ENCODE results near the gene RAPGEF2. TPM values are rescaled to one million over a fixed set of nuclear protein-coding genes. Genes with fewer than 3 reads are reported as not detected.
"Not testable (repeated sequence)": the region's sequence is repeated elsewhere in the genome, so short reads cannot be mapped to it uniquely, and the experiment has no call there.

The RAPGEF2 gene, protein sequence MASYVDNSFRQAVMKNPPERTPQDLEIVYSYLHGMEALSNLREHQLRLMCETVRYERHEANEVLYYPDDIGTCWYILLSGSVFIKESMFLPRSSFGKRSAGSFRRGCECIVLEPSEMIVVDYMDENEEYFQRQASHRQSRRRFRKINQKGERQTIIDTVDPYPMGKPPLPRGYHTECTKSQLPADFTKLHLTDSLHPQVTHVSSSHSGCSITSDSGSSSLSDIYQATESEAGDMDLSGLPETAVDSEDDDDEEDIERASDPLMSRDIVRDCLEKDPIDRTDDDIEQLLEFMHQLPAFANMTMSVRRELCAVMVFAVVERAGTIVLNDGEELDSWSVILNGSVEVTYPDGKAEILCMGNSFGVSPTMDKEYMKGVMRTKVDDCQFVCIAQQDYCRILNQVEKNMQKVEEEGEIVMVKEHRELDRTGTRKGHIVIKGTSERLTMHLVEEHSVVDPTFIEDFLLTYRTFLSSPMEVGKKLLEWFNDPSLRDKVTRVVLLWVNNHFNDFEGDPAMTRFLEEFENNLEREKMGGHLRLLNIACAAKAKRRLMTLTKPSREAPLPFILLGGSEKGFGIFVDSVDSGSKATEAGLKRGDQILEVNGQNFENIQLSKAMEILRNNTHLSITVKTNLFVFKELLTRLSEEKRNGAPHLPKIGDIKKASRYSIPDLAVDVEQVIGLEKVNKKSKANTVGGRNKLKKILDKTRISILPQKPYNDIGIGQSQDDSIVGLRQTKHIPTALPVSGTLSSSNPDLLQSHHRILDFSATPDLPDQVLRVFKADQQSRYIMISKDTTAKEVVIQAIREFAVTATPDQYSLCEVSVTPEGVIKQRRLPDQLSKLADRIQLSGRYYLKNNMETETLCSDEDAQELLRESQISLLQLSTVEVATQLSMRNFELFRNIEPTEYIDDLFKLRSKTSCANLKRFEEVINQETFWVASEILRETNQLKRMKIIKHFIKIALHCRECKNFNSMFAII (N-terminal part only)
- 10 to 100 TPM in 11 of 12 donors, not detected in 1; 19.8 to 38.2 (median 31.0) TPM for polyA plus RNA-seq (ENCODE audit: insufficient read length in 12 of 12)
- long read RNA-seq, donor 1 = 0 reads
- long read RNA-seq, donor 2, full-length matches to known transcripts = 2 of 2 reads
- long read RNA-seq, donor 2, partial matches to known transcripts = 0 of 2 reads
- long read RNA-seq, donor 2, other reads (novel, unspliced or antisense) = 0 of 2 reads
- long read RNA-seq, donor 3 = 0 reads
- long read RNA-seq, donor 4 = 0 reads
- long read RNA-seq, donor 5 = 0 reads
- long read RNA-seq, donor 6, partial matches to known transcripts = 5 of 5 reads
- long read RNA-seq, donor 6, other reads (novel, unspliced or antisense) = 0 of 5 reads
- long read RNA-seq, donor 7 = 0 reads
- long read RNA-seq, donor 8, partial matches to known transcripts = 8 of 8 reads
- long read RNA-seq, donor 8, other reads (novel, unspliced or antisense) = 0 of 8 reads
- long read RNA-seq, donor 9 = 0 reads
- long read RNA-seq, donor 10 = 0 reads
- long read RNA-seq, donor 11 = 0 reads

DNA sequence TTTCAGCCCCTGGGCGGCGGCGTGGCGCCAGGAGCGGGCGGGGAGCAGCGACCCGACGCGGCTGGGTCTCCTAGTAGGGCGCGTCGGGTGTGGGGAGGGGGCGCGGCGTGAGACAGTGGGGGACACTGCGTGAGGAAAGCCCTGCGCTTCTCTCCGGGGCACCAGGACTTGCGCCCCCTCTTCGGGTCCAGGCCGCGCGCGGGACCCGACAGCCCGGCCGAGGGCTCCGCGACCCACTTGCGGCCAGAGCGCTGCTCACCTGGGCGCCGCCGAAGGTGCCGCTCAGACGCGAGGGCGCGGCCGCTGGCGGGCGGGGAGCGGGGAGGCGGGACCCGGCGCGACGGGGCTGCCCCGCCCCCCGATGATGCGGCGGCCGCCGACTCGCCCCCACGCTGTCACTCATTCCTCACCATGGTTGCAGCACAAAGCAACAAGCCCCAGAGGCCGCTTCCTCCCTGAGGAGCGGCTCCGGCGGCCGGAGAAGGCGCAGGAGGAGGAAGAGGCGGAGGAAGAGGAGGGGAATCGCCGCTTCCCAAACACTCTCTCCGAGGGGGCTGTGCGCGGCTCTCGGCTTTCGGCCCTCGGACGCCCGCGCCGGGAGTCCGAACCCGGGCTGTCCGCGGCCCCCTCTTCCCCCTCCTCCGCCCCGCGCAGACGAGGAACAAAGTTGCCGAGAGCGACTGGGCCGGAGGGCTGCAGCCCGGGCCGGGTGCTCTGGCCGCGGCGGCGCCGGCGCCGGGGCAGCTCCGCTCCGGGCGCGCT lies at the start of gene RAPGEF2:
RAPGEF2 (plus strand) TSS at position 458 of the 762 bp plus-strand sequence. CDS start 1,084 bp downstream, outside the sequence.
- DNase-seq = peak; percentile 92

DNA sequence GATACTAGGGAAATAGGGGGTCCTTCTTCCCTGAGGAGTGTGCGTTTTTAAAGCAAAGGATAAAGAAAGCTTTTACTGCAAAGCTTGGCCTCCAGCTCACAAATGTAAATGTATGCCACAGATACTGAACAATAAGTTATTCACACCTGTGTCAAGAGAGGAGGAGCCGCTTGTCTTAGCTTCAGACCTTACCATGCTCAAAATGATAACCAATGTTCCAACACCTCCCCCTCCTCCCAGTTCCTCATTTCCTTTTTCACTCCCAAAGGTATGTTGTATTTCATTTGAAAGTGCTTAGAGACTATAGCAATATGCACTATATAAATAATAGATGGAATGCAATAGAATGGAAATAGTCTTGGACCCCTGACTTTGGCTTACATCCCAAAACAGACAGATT lies 47.0 kb upstream of the RAPGEF2 start:
- no peak for DNase-seq

GRCh38 chr4:159060161-159060560 lies 42.7 kb upstream of the RAPGEF2 start:
- no peak for DNase-seq

DNA sequence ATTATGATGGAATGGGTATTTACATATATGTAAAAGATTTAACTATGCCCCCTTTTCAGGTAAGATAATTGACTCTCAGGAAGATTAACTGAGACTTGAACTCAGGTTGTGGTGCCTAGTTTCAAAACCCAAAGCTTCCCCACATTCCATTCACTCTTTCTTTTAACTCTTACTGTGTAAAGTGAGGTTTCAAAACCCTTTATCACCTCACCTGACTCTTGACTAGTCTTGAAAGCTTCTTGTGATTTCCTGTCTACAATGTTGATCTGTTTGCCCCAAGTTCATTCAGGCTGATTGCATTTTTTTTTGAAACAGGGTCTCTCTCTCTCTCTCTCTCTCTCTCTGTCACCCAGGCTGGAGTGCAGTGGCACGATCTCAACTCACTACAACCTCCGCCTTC lies 40.5 kb upstream of the RAPGEF2 start:
- no peak for DNase-seq

DNA sequence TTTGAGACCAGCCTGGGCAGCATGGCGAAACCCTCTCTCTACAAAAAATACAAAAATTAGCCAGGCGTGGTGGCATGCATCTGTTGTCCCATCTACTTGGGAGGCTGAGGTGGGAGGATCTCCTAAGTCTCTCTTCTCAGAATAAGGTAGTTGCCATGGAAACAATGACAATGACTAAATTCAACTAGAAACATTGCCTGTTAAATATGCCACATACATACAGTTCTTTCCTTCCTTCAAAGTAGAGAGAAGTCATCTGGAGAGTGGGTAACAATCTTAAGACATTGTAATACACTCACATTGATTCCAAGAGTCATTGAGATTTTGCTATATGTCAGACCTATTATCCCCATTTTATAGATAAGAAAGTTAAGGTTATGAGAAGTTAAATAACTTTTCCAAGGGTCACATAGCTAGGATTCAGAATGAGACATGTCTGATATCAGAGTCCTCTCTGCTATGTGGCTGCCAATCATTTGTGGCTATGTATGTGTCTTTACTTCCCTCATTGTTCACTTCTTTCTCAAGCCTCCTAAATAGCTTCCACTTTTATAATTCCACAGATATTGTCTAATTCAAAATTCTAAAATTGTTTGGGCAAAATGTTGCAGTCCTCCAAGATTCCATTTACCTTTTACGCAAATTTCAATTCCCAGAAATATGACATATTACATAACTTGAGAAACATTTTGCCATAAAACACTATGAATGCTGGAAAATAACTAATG lies 37.2 kb upstream of the RAPGEF2 start:
- no peak for DNase-seq

- not testable (repeated sequence) for DNase-seq
These were observed 34.7 kb upstream of the RAPGEF2 start for GRCh38 chr4:159068139-159068538.

GRCh38 chr4:159069922-159070321 lies 33.0 kb upstream of the RAPGEF2 start:
- no peak for DNase-seq

GRCh38 chr4:159070742-159071141 lies 32.1 kb upstream of the RAPGEF2 start:
- DNase-seq = no peak

DNA sequence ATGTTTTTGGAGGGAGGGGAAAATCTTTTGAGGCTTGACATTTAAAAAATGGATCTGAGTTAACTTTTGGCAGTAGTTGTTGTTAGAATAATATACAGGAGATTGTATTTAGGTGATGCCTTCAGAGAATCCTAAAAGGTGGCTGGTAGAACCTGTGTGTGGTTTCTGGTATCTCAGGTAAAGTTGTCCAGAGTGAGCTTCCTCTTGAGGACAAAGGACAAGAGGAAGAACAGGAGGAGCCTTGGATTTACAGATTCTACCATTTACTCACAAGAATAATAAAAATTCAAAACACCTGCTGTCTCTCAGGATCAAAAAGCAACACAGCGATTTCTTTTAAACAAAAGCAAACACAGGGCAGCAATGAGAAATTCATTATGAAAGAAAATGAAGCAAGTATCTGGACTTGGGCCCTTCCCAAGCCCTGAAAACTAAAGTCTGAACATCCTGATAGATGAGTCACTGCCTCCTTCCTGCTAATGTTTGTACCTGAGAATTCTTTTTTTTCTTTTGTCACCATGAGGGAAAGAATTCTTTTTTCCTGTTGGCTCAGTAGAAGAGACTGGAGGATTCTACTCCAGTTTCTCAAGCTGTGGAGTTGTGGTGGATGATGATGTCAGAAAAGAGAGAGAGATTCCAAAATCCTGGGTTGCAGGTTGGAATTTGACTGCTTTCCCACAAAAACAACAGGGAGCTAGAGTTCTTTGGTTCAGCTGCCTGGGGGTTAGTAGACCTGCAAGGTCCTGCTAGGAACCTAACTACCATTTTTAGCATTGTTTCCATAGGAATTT lies 31.5 kb upstream of the RAPGEF2 start:
- DNase-seq = no peak

DNA sequence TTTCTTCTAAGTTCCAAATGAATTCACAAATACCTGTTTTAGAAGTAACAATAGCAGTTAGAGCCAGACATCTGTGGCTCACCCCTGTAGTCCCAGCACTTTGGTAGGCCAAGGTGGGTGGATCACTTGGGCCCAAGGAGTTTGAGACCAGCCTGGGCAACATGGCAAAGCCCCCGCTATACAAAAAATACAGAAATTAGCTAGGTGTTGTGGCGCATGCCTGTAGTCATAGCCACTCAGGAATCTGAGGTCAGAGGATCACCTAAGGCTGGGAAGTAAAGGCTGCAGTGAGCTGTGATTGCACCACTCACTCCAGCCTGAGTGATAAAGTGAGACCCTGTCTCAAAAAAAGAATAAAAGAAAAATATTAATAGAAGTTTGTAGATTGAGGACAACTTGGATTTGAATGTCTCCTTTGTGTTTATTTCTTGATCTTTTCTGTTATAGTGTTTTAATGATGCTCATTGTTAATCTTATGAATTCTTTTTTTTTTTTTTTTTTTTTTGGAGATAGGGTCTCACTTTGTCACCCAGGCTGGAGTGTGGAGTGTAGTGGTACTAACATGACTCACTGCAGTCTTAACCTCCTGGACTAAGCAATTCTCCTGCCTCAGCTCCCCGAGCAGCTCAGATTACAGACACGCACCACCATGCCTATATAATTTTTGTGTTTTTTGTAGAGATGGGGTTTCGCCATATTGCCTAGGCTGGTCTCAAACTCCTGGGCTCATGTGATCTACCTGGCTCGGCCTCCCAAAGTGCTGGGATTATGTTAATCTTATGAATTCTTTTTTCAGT lies 30.7 kb upstream of the RAPGEF2 start:
- no peak for DNase-seq

DNA sequence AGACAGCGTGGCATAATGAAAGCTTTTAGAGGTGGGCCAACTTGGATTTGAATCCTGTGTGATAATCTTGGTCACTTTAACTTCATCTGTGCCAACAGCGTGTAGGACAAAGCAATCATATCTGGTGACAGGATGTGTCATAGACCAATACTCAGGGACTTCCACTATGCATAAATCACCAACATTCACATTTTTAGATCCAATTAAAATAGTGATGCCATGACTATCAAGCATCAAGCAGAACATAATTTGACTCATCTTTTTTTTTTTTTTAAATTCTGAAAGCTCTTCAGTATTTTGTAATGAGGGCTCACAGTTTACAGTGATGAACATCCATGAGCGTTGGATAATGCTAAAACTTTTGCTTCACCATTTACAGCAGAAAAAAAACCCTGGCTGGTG lies 27.3 kb upstream of the RAPGEF2 start:
- DNase-seq = no peak

DNA sequence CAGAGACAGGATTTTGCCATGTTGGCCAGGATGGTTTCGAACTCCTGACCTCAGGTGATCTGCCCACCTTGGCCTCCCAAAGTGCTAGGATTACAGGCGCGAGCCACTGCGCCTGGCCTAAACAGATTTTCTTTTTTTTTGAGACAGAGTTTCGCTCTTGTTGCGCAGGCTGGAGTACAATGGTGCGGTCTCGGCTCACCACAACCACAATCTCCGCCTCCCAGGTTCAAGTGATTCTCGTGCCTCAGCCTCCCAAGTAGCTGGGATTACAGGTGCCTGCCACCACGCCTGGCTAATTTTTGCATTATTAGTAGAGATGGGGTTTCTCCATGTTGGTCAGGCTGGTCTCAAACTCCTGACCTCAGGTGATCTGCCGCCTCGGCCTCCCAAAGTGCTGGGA lies 25.9 kb upstream of the RAPGEF2 start:
- DNase-seq = not testable (repeated sequence)

DNA sequence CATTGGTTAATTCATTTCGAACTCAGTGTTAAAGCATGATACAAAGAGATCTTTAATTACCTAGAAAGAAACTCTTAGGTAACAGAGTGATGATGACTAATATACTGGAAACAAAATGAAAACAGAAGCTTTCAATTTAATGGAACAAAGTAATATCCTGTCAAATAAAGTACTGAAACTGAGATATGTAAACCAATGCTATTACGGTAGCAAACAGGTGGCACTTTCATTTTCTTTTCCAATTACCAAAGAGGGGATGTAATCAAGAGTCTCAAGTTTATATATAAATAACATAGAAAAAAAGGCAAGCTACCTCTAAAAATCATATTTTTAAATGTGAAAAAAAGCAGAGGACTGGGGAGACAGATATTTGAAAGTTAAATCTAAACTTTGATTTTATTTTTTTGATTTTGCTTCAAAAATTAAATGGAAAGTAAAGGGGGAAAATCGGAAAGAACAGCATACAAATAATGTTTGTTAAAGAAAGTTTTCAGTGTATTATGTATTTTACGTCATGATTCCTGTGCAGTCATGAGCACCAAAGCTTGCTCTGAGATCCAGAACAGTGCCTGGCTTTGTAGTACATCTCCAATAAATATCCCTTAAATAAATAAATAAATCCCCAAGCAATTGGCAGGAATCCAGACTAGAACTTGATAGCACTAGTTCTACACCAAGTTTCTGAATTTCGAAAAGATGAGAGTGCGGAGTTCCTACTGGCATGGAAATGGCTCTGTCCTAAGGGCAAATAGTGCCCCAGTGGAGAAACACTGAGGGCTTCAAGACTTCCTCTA lies 25.0 kb upstream of the RAPGEF2 start:
- no peak for DNase-seq

- DNase-seq = no peak
These were observed 23.8 kb upstream of the RAPGEF2 start for GRCh38 chr4:159079074-159079473.

GRCh38 chr4:159086606-159087005 lies 16.3 kb upstream of the RAPGEF2 start:
- DNase-seq = no peak

DNA sequence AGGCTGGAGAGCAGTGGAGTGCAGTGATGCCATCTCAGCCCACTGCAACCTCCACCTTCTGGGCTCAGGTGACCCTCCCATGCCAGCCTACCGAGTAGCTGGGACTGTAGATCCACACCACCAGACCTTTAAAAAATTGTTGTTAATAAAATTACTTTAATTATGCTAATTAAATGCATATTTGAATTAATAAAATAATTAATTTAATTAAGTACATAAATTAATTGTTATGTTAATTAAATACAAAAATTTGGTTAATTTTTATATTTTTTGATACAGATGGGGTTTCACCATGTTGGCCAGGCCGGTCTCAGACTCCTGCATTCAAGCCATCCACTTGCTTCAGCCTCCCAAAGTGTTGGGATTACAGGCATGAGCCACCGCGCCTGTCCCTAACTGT lies 12.6 kb upstream of the RAPGEF2 start:
- no peak for DNase-seq

GRCh38 chr4:159094156-159094555 lies 8.7 kb upstream of the RAPGEF2 start:
- DNase-seq = not testable (repeated sequence)
